ENCODE measurements around the gene FERMT1. TPM values are rescaled to one million over a fixed set of nuclear protein-coding genes. Genes with fewer than 3 reads are reported as not detected.

The FERMT1 gene, protein sequence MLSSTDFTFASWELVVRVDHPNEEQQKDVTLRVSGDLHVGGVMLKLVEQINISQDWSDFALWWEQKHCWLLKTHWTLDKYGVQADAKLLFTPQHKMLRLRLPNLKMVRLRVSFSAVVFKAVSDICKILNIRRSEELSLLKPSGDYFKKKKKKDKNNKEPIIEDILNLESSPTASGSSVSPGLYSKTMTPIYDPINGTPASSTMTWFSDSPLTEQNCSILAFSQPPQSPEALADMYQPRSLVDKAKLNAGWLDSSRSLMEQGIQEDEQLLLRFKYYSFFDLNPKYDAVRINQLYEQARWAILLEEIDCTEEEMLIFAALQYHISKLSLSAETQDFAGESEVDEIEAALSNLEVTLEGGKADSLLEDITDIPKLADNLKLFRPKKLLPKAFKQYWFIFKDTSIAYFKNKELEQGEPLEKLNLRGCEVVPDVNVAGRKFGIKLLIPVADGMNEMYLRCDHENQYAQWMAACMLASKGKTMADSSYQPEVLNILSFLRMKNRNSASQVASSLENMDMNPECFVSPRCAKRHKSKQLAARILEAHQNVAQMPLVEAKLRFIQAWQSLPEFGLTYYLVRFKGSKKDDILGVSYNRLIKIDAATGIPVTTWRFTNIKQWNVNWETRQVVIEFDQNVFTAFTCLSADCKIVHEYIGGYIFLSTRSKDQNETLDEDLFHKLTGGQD
- 9.8 TPM for total RNA-seq

DNA sequence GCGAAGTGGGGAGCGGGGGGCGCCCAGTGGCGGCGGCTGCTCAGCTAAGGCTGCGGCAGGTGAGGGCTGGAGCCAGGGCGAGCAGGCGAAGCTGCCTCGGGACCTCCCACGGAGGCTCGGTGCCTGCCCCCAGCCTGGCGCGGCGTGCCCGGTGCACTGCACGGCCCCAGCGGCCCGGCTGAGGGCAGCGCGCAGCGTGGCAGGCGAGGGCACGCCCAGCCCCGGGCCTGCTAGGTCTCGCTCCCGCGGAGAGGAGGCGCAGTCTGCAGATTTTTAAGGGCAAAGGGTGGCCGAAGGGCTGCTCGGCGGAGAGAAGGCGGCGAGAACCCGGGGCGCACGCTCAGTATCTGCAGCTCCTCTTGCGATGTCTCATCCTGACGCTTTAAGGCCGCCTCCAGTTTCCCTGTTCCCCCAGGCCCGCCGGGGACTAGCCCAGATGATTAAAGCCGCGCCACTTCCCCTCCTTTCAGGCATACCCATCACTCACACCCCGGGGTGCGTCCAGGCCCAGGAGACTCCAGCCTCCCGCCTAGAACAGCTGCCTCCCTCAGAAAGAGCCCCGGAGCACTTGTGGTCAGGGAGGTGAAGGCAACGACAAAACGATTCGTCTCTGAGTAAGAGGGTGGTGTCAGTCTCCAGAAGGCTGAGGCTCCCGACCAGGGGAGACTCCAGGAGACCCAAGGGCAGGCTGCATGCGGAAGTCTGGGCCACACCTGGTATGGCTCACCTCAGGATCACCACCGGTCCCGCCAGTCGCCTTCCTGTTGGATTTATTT, at the start of gene FERMT1:
Gene FERMT1, minus strand, starts transcription at position 158 of the 776 bp plus-strand sequence. CDS start 3,476 bp downstream, outside the sequence.
- peak within 1 kb of the TSS; percentile 40 to 51 for H3K4me3 ChIP-seq
- H3K9me3 ChIP-seq, result no peaks in the 10 kb centered on the region
- TF ChIP-seq POLR2AphosphoS5 (IDR thresholded peaks at IDR 0.05; ENCODE audit: insufficient read depth in 1 of 2, low read depth in 1 of 2), result no peak
- TF ChIP-seq, protein P1, sequence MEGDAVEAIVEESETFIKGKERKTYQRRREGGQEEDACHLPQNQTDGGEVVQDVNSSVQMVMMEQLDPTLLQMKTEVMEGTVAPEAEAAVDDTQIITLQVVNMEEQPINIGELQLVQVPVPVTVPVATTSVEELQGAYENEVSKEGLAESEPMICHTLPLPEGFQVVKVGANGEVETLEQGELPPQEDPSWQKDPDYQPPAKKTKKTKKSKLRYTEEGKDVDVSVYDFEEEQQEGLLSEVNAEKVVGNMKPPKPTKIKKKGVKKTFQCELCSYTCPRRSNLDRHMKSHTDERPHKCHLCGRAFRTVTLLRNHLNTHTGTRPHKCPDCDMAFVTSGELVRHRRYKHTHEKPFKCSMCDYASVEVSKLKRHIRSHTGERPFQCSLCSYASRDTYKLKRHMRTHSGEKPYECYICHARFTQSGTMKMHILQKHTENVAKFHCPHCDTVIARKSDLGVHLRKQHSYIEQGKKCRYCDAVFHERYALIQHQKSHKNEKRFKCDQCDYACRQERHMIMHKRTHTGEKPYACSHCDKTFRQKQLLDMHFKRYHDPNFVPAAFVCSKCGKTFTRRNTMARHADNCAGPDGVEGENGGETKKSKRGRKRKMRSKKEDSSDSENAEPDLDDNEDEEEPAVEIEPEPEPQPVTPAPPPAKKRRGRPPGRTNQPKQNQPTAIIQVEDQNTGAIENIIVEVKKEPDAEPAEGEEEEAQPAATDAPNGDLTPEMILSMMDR (IDR thresholded peaks at IDR 0.05), result no peak
- no peak for TF ChIP-seq POLR2A (IDR thresholded peaks at IDR 0.05)
- intact Hi-C loops (cut with DNase I), result no loop called here
- H3K36me3 ChIP-seq, result peaks cover 0 to 6% of the 10 kb centered on the region in 2 donors
- peak within 1 kb of the TSS; percentile 58 for H3K27ac ChIP-seq
- DNase-seq (ENCODE audit: extremely low spot score in 2 of 2), result no peak
- H3K4me1 ChIP-seq, result peaks cover 30% of the 10 kb centered on the region
- H3K27me3 ChIP-seq, result no peaks in the 10 kb centered on the region

DNA sequence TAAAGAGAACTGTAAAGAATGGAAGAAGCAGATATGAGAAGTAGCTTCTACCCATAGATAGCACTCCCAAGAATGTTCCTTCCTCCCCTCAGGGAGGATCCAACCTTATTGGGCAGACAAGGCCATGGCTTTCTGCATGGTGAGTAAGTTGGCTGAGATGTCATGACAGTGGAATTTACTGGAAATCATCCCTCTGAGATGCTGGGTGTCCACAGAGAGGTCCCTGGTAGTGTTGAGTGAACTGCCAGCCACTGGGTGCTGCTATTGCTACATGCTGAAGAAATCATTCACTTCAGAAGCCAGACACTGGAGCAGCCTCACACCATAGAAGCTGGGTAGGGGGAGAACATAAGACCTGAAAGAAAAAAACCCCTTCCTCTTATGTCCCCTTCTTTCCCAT, 46.4 kb upstream of the FERMT1 start:
- Histone ChIP-seq H3K4me1 (peaks cover 14% of the 10 kb centered on the region), H3K36me3 (no peaks in the 10 kb centered on the region), H3K9me3 (no peaks in the 10 kb centered on the region), H3K27ac (no peak overlapping the region), H3K27me3 (no peaks in the 10 kb centered on the region), H3K4me3 (no peak overlapping the region)
- no peak for DNase-seq (ENCODE audit: extremely low spot score in 2 of 2)
- TF ChIP-seq POLR2A (IDR thresholded peaks at IDR 0.05) (no peak), POLR2AphosphoS5 (IDR thresholded peaks at IDR 0.05; ENCODE audit: insufficient read depth in 1 of 2, low read depth in 1 of 2) (no peak)
- TF ChIP-seq, protein P1 (IDR thresholded peaks at IDR 0.05), result no peak
- intact Hi-C loops (cut with DNase I), result no loop called here

DNA sequence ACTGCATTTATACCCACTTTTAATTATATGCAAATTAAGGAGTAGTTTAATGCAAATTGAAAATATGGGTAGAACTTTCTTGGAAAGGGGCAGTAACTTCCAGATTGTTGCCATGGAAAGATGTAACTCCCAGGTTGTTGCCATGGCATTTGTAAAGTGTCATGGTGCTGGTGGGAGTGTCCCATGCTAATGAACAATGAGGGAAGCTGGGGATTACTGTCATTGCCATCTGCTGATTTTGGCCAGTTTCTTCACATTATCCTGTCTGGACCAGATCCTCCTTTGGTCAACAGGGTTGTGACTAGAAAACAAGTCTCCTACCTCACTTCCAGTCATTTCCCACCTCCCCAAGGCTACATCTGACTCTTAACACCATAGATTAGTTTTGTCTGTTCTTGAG, 45.4 kb upstream of the FERMT1 start:
- no peaks in the 10 kb centered on the region for H3K36me3 ChIP-seq
- no peak overlapping the region for H3K4me3 ChIP-seq
- H3K27me3 ChIP-seq, result no peaks in the 10 kb centered on the region
- no peaks in the 10 kb centered on the region for H3K9me3 ChIP-seq
- peaks cover 15% of the 10 kb centered on the region for H3K4me1 ChIP-seq
- intact Hi-C loops (cut with DNase I), result no loop called here
- H3K27ac ChIP-seq, result no peak overlapping the region
- TF ChIP-seq, protein P1 (IDR thresholded peaks at IDR 0.05), result no peak
- no peak for TF ChIP-seq POLR2A (IDR thresholded peaks at IDR 0.05)
- TF ChIP-seq POLR2AphosphoS5 (IDR thresholded peaks at IDR 0.05; ENCODE audit: insufficient read depth in 1 of 2, low read depth in 1 of 2), result no peak
- DNase-seq (ENCODE audit: extremely low spot score in 2 of 2), result no peak

DNA sequence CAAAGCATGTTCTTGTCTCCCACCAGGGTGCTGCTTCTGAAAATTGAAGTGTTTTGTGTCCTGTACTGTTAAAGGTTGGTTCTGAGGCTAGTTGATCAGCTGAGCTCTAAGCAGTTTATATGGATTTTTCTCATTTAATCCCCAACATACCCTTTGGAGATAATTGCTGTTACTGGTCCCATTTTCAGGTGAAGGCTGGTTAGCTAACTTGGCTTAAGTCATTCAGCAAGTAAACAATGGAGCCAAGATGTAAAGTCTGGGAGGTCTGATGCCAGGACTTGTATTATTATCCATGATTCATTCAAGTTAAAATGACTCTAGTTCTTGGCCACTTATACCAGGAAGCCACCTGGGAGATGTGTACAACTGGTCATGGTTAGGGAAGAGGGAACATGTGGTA, 42.5 kb upstream of the FERMT1 start:
- Histone ChIP-seq H3K9me3 (no peaks in the 10 kb centered on the region), H3K4me1 (peaks cover 15% of the 10 kb centered on the region), H3K27me3 (no peaks in the 10 kb centered on the region), H3K4me3 (no peak overlapping the region), H3K27ac (no peak overlapping the region), H3K36me3 (no peaks in the 10 kb centered on the region)
- DNase-seq (ENCODE audit: extremely low spot score in 2 of 2), result no peak
- intact Hi-C loops (cut with DNase I), result no loop called here
- no peak for TF ChIP-seq POLR2AphosphoS5 (IDR thresholded peaks at IDR 0.05; ENCODE audit: insufficient read depth in 1 of 2, low read depth in 1 of 2)
- TF ChIP-seq, protein P1 (IDR thresholded peaks at IDR 0.05), result no peak
- no peak for TF ChIP-seq POLR2A (IDR thresholded peaks at IDR 0.05)
